ENCODE results near the gene SNX33.

DNA sequence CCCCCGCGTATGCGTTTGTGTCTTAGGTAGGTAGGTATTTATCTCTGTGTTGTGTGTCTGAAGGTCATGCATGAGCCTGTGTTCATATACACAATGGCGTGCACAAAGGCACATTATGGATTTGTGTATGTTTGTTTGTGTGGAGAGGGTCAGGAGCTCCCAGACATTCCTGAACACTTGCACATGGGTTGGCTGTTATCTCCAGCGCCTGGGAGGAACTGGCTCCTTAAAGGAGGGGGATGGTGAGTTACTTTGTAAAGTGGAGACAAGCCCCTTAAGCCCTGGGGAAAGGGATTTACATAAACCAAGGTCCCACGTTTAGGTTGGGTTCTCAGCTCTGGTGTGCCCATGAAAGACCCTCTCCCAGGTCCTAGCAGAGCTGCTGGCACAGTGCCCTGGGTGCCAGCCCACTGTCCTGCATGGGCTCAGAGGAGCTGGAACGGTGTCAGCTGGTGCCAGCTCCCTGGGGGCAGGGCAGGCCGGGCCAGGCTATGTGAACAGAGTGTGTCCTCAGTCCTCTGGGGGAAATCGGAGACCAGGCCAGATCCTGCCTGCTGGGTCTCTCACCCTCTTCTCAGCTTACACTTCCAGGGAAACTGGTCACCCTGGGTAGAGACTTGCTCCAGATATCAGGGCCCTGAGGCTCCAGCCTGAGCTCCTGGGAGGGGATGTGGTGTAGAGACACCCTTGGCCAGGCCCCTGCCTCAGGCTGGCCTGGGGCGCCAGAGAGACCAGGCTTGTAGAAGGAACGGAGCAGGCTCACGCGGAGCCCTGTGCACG, 25.1 kb downstream of the SNX33 start:
- TF ChIP-seq SRF (IDR thresholded peaks at IDR 0.05; ENCODE audit: low read depth, low read length): no peak
- TF ChIP-seq ZNF24 (IDR thresholded peaks at IDR 0.05): no peak
- no peak for TF ChIP-seq CHD2 (IDR thresholded peaks at IDR 0.05; ENCODE audit: low read depth, low read length)
- TF ChIP-seq, protein P1, sequence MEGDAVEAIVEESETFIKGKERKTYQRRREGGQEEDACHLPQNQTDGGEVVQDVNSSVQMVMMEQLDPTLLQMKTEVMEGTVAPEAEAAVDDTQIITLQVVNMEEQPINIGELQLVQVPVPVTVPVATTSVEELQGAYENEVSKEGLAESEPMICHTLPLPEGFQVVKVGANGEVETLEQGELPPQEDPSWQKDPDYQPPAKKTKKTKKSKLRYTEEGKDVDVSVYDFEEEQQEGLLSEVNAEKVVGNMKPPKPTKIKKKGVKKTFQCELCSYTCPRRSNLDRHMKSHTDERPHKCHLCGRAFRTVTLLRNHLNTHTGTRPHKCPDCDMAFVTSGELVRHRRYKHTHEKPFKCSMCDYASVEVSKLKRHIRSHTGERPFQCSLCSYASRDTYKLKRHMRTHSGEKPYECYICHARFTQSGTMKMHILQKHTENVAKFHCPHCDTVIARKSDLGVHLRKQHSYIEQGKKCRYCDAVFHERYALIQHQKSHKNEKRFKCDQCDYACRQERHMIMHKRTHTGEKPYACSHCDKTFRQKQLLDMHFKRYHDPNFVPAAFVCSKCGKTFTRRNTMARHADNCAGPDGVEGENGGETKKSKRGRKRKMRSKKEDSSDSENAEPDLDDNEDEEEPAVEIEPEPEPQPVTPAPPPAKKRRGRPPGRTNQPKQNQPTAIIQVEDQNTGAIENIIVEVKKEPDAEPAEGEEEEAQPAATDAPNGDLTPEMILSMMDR (CRISPR knock-in tag; IDR thresholded peaks at IDR 0.05): no peak; the same call in 1 of the 2 replicates
- TF ChIP-seq MTA1 (CRISPR knock-in tag; IDR thresholded peaks at IDR 0.05; ENCODE audit: borderline replicate concordance): no peak
- TF ChIP-seq CREB1 (IDR thresholded peaks at IDR 0.05): no peak
- TF ChIP-seq CREB1 (CRISPR knock-in tag; IDR thresholded peaks at IDR 0.05): no peak
- TF ChIP-seq TCF7 (IDR thresholded peaks at IDR 0.05; ENCODE audit: low read depth): no peak
- no peak for TF ChIP-seq ZNF777 (CRISPR knock-in tag; IDR thresholded peaks at IDR 0.05)
- no peak for TF ChIP-seq ISX (CRISPR knock-in tag; conservative IDR thresholded peaks at IDR 0.05)
- no peak for TF ChIP-seq MED1 (CRISPR knock-in tag; IDR thresholded peaks at IDR 0.05)
- no peak for TF ChIP-seq KDM1A (CRISPR knock-in tag; IDR thresholded peaks at IDR 0.05)
- TF ChIP-seq HMG20B (CRISPR knock-in tag; conservative IDR thresholded peaks at IDR 0.05): no peak
- TF ChIP-seq, protein P2, sequence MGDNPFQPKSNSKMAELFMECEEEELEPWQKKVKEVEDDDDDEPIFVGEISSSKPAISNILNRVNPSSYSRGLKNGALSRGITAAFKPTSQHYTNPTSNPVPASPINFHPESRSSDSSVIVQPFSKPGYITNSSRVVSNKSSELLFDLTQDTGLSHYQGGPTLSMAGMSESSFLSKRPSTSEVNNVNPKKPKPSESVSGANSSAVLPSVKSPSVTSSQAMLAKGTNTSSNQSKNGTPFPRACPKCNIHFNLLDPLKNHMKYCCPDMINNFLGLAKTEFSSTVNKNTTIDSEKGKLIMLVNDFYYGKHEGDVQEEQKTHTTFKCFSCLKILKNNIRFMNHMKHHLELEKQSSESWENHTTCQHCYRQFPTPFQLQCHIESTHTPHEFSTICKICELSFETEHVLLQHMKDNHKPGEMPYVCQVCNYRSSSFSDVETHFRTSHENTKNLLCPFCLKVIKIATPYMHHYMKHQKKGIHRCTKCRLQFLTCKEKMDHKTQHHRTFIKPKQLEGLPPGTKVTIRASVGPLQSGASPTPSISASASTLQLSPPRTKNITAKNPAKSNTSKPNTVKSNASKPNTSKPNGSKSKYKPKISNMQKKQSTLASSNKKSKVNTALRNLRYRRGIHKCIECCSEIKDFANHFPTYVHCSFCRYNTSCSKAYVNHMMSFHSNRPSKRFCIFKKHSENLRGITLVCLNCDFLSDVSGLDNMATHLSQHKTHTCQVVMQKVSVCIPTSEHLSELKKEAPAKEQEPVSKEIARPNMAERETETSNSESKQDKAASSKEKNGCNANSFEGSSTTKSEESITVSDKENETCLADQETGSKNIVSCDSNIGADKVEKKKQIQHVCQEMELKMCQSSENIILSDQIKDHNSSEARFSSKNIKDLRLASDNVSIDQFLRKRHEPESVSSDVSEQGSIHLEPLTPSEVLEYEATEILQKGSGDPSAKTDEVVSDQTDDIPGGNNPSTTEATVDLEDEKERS (CRISPR knock-in tag; IDR thresholded peaks at IDR 0.05): no peak
